ENCODE results near the gene HAPLN1. TPM values are rescaled to one million over a fixed set of nuclear protein-coding genes. Genes with fewer than 3 reads are reported as not detected.

The HAPLN1 gene
- polyA plus RNA-seq, 1 of the 3 experiments (the other 2 are of a cell fraction), result 0.30 TPM

DNA sequence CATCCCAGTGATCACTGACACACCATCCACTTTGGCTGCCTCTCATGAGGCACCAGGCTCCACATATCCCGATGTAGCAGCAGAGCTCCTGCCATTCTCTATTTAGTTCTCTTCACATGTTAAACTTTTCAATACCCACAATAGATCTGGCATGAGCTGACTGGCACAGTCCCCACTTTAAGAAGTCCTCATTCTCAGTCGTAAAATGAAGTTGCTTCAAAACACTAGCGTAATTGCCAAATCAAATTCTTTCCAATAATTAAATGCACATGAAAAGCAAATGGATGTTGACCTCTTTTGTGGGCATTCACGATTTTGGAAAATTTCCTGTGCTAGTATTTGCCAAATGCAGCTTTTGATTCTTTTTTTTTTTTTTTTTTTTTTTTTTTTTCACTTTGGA, 32.4 kb downstream of the HAPLN1 start:
- TF ChIP-seq GABPA (IDR thresholded peaks at IDR 0.05; ENCODE audit: low read depth), result no peak
- no peak for TF ChIP-seq RCOR1 (IDR thresholded peaks at IDR 0.05; ENCODE audit: low read length)
- TF ChIP-seq CHD2 (IDR thresholded peaks at IDR 0.05; ENCODE audit: low read length, partially characterized antibody), result no peak
- no peak for TF ChIP-seq FOXJ3 (CRISPR knock-in tag; IDR thresholded peaks at IDR 0.05)
- TF ChIP-seq, protein P1, sequence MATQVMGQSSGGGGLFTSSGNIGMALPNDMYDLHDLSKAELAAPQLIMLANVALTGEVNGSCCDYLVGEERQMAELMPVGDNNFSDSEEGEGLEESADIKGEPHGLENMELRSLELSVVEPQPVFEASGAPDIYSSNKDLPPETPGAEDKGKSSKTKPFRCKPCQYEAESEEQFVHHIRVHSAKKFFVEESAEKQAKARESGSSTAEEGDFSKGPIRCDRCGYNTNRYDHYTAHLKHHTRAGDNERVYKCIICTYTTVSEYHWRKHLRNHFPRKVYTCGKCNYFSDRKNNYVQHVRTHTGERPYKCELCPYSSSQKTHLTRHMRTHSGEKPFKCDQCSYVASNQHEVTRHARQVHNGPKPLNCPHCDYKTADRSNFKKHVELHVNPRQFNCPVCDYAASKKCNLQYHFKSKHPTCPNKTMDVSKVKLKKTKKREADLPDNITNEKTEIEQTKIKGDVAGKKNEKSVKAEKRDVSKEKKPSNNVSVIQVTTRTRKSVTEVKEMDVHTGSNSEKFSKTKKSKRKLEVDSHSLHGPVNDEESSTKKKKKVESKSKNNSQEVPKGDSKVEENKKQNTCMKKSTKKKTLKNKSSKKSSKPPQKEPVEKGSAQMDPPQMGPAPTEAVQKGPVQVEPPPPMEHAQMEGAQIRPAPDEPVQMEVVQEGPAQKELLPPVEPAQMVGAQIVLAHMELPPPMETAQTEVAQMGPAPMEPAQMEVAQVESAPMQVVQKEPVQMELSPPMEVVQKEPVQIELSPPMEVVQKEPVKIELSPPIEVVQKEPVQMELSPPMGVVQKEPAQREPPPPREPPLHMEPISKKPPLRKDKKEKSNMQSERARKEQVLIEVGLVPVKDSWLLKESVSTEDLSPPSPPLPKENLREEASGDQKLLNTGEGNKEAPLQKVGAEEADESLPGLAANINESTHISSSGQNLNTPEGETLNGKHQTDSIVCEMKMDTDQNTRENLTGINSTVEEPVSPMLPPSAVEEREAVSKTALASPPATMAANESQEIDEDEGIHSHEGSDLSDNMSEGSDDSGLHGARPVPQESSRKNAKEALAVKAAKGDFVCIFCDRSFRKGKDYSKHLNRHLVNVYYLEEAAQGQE (IDR thresholded peaks at IDR 0.05; ENCODE audit: low read depth, low read length), result no peak
- no peaks in the 10 kb centered on the region for H3K36me3 ChIP-seq (replicated peaks in 1 of 2; ENCODE audit: control insufficient read depth in 1 of 2, insufficient read depth in 2 of 2, low read length in 1 of 2)
- ChIA-PET POLR2A (no interaction called here), CTCF (interaction anchor here (0.9 to 1.8 kb wide), 2 partner anchors 17 to 24 kb away, joined by 4 to 8 read pairs; no protein-coding TSS in a partner anchor)
- no peaks in the 10 kb centered on the region for H3K79me2 ChIP-seq (ENCODE audit: insufficient read depth)
- H3K9me2 ChIP-seq, result no peaks in the 10 kb centered on the region
- 56% methylated on average over 4 of the region's 4 CpGs for WGBS (ENCODE audit: low lambda C conversion rate)
- no peaks in the 10 kb centered on the region for H3K9me3 ChIP-seq
- H2AFZ ChIP-seq (ENCODE audit: low read depth), result no peak overlapping the region
- no peaks in the 10 kb centered on the region; the same call in 1 of the 2 replicates for H3K27me3 ChIP-seq (ENCODE audit: insufficient read depth)
- H3F3A ChIP-seq (replicated peaks; ENCODE audit: insufficient read depth), result no peaks in the 10 kb centered on the region
- H3K4me1 ChIP-seq (ENCODE audit: control insufficient read depth in 1 of 2, insufficient read depth in 2 of 2, low read depth in 1 of 2, low read length in 1 of 2), result no peaks in the 10 kb centered on the region; a peak in 1 of 4 replicates
- H3K9ac ChIP-seq, result no peak overlapping the region
- H3K4me3 ChIP-seq (ENCODE audit: low read depth in 2 of 2, low read length in 1 of 2), result no peak overlapping the region
- H3K27ac ChIP-seq (ENCODE audit: low read depth in 2 of 2, low read length in 1 of 2), result no peak overlapping the region
- H4K20me1 ChIP-seq (ENCODE audit: insufficient read depth), result no peaks in the 10 kb centered on the region
- DNase-seq, result no peak
- H3K4me2 ChIP-seq, result no peak overlapping the region

DNA sequence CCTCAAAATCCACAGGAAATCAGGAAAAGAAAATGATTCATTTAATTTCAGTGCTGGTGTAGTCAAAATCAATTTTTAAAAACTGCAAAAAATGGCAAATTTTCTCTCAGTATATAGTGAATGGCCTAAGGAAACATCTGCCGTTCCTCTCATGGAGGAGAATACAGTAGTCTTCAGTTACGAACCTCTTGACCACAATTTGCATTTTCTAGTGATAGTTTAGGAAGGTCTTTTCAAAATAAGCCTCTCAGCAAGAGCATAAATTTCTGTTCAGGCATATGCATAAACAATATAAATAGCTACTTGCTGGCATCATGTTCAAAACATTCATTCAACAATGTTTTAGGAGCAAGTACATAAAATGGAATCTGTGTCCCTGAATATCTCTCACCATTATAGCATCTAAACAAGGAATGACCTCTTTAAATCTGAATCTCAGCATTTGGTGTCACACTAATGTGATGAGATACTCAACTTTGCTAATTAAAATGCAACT, 33.5 kb downstream of the HAPLN1 start:
- Histone ChIP-seq H3K36me3 (replicated peaks in 1 of 2; ENCODE audit: control insufficient read depth in 1 of 2, insufficient read depth in 2 of 2, low read length in 1 of 2) (no peaks in the 10 kb centered on the region), H3F3A (replicated peaks; ENCODE audit: insufficient read depth) (no peaks in the 10 kb centered on the region), H3K4me3 (ENCODE audit: low read depth in 2 of 2, low read length in 1 of 2) (no peak overlapping the region), H3K9ac (no peak overlapping the region), H3K79me2 (ENCODE audit: insufficient read depth) (no peaks in the 10 kb centered on the region), H3K4me2 (no peak overlapping the region), H3K9me3 (no peaks in the 10 kb centered on the region), H2AFZ (ENCODE audit: low read depth) (no peak overlapping the region), H3K27me3 (ENCODE audit: insufficient read depth) (no peaks in the 10 kb centered on the region; the same call in 1 of the 2 replicates), H3K9me2 (no peaks in the 10 kb centered on the region), H4K20me1 (ENCODE audit: insufficient read depth) (no peaks in the 10 kb centered on the region), H3K4me1 (ENCODE audit: control insufficient read depth in 1 of 2, insufficient read depth in 2 of 2, low read depth in 1 of 2, low read length in 1 of 2) (no peaks in the 10 kb centered on the region; a peak in 1 of 4 replicates), H3K27ac (ENCODE audit: low read depth in 2 of 2, low read length in 1 of 2) (no peak overlapping the region)
- ChIA-PET POLR2A (no interaction called here), CTCF (no interaction called here)
- WGBS (ENCODE audit: low lambda C conversion rate), result 60% methylated on average over 2 of the region's 2 CpGs
- TF ChIP-seq, protein P2, sequence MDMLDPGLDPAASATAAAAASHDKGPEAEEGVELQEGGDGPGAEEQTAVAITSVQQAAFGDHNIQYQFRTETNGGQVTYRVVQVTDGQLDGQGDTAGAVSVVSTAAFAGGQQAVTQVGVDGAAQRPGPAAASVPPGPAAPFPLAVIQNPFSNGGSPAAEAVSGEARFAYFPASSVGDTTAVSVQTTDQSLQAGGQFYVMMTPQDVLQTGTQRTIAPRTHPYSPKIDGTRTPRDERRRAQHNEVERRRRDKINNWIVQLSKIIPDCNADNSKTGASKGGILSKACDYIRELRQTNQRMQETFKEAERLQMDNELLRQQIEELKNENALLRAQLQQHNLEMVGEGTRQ (IDR thresholded peaks at IDR 0.05; ENCODE audit: borderline replicate concordance, low read depth, low read length), result no peak
- TF ChIP-seq, protein P3, sequence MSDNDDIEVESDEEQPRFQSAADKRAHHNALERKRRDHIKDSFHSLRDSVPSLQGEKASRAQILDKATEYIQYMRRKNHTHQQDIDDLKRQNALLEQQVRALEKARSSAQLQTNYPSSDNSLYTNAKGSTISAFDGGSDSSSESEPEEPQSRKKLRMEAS (IDR thresholded peaks at IDR 0.05; ENCODE audit: low read depth), result no peak
- TF ChIP-seq, protein P4, sequence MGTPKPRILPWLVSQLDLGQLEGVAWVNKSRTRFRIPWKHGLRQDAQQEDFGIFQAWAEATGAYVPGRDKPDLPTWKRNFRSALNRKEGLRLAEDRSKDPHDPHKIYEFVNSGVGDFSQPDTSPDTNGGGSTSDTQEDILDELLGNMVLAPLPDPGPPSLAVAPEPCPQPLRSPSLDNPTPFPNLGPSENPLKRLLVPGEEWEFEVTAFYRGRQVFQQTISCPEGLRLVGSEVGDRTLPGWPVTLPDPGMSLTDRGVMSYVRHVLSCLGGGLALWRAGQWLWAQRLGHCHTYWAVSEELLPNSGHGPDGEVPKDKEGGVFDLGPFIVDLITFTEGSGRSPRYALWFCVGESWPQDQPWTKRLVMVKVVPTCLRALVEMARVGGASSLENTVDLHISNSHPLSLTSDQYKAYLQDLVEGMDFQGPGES (IDR thresholded peaks at IDR 0.05; ENCODE audit: low read depth, low read length), result no peak
- no peak for DNase-seq

All from SK-N-SH (cell line).